Parathyroid adenoma (tissue), 2 donors: ENCODE data around the gene C1QL4.

Experiments used
- H2AFZ ChIP-seq: fragments of 300-600 bp; sonication (generic); one replicate; pipeline ENCODE4 v1.7.0; 2017; ENCODE audit warnings: antibody characterized with exemption, mild to moderate bottlenecking
- H3K27ac ChIP-seq: fragments of 300-600 bp; sonication (generic); one replicate; pipeline ENCODE4 v1.7.0; 2017
- H3K27me3 ChIP-seq: fragments of 300-600 bp; sonication (generic); one replicate; pipeline ENCODE4 v1.7.0; 2017; ENCODE audit warnings: low read length; ENCODE audit not compliant: control insufficient read depth, insufficient read depth
- H3K36me3 ChIP-seq: fragments of 300-600 bp; sonication (generic); one replicate; pipeline ENCODE4 v1.7.0; 2017; ENCODE audit warnings: low read length; ENCODE audit not compliant: control insufficient read depth, insufficient read depth
- H3K4me1 ChIP-seq: fragments of 300-600 bp; sonication (generic); one replicate; pipeline ENCODE4 v1.7.0; 2017; ENCODE audit warnings: control low read depth
- H3K4me2 ChIP-seq: fragments of 300-600 bp; sonication (generic); one replicate; pipeline ENCODE4 v1.7.0; 2017; ENCODE audit warnings: low read length
- H3K4me3 ChIP-seq: fragments of 300-600 bp; sonication (generic); one replicate; pipeline ENCODE4 v1.7.0; 2017; ENCODE audit warnings: low read depth, low read length
- H3K79me2 ChIP-seq: fragments of 300-600 bp; sonication (generic); one replicate; pipeline ENCODE4 v1.7.0; 2017; ENCODE audit warnings: control low read depth
- H3K9ac ChIP-seq: fragments of 300-600 bp; sonication (generic); one replicate; pipeline ENCODE4 v1.7.0; 2017; ENCODE audit warnings: mild to moderate bottlenecking
- H3K9me3 ChIP-seq: fragments of 300-600 bp; sonication (generic); one replicate; pipeline ENCODE4 v1.7.0; 2017; ENCODE audit warnings: low read length; ENCODE audit not compliant: control insufficient read depth
- CTCF ChIP-seq: fragments of 300-600 bp; sonication (generic); IDR thresholded peaks from one replicate; pipeline ENCODE4 v1.7.0; 2017; ENCODE audit warnings: antibody characterized with exemption, mild to moderate bottlenecking
- donor health status: primary hyperparathyroidism.

The C1QL4 gene

GRCh38 chr12:49293056-49293956, 43.7 kb downstream of the C1QL4 start:
- Histone ChIP-seq H3K4me2 (no peak overlapping the region), H3K9me3 (no peaks in the 10 kb centered on the region), H3K4me3 (no peak overlapping the region), H3K27me3 (no peaks in the 10 kb centered on the region), H3K36me3 (no peaks in the 10 kb centered on the region), H3K9ac (no peak overlapping the region), H3K27ac (no peak overlapping the region), H2AFZ (peak overlapping the region; percentile 1), H3K79me2 (no peaks in the 10 kb centered on the region), H3K4me1 (peaks cover 6% of the 10 kb centered on the region)
- no peak for TF ChIP-seq CTCF

GRCh38 chr12:49292729-49293055, 44.3 kb downstream of the C1QL4 start:
- Histone ChIP-seq H3K9me3 (no peaks in the 10 kb centered on the region), H3K4me1 (peaks cover 6% of the 10 kb centered on the region), H3K79me2 (no peaks in the 10 kb centered on the region), H3K27ac (no peak overlapping the region), H3K4me3 (no peak overlapping the region), H3K4me2 (no peak overlapping the region), H3K27me3 (no peaks in the 10 kb centered on the region), H2AFZ (peak overlapping the region; percentile 1), H3K9ac (no peak overlapping the region), H3K36me3 (no peaks in the 10 kb centered on the region)
- TF ChIP-seq CTCF, result no peak

- H3K27ac ChIP-seq, result no peak overlapping the region
- H2AFZ ChIP-seq, result no peak overlapping the region
- no peaks in the 10 kb centered on the region for H3K4me1 ChIP-seq
- no peaks in the 10 kb centered on the region for H3K27me3 ChIP-seq
- no peaks in the 10 kb centered on the region for H3K36me3 ChIP-seq
- H3K9ac ChIP-seq, result no peak overlapping the region
- no peak overlapping the region for H3K4me3 ChIP-seq
- TF ChIP-seq CTCF, result no peak
- H3K79me2 ChIP-seq, result no peaks in the 10 kb centered on the region
- H3K4me2 ChIP-seq, result no peak overlapping the region
- no peaks in the 10 kb centered on the region for H3K9me3 ChIP-seq
These were observed 47.9 kb downstream of the C1QL4 start for GRCh38 chr12:49288922-49289555.

GRCh38 chr12:49288412-49288853, 48.6 kb downstream of the C1QL4 start:
- Histone ChIP-seq H3K4me2 (no peak overlapping the region), H3K27ac (no peak overlapping the region), H3K4me3 (no peak overlapping the region), H3K79me2 (no peaks in the 10 kb centered on the region), H3K4me1 (no peaks in the 10 kb centered on the region), H3K9me3 (no peaks in the 10 kb centered on the region), H3K36me3 (no peaks in the 10 kb centered on the region), H3K9ac (no peak overlapping the region), H2AFZ (no peak overlapping the region), H3K27me3 (no peaks in the 10 kb centered on the region)
- peak; percentile 84 for TF ChIP-seq CTCF
